ENCODE data around the gene TBCD.

DNA sequence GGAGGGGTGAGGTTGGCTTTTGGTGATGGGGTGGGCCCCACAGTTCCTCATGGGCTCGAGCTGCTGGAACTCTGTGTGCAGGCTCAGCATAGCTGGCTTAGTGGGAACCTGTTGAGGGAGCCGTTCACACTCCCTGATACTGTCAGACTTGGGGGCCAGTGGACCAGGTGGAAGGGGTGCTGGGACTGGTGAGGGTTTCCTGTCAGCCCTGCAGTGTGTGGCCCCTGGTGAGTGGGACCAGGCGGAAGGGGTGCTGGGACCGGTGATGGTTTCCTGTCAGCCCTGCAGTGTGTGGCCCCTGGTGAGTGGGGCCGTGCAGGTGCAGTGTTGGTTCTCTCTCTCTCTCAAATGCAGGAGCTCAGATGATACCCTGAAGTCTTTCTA is 133.1 kb downstream of the TBCD start:
- no peak for TF ChIP-seq ZFP3 (tag by site-specific recombination; IDR thresholded peaks at IDR 0.05; ENCODE audit: low read depth)
- no peak for TF ChIP-seq CTCF (tag by site-specific recombination; IDR thresholded peaks at IDR 0.05)
- TF ChIP-seq ZNF24 (tag by site-specific recombination; IDR thresholded peaks at IDR 0.05): no peak
- TF ChIP-seq ZNF48 (tag by site-specific recombination; IDR thresholded peaks at IDR 0.05): no peak
- no peak for TF ChIP-seq ZNF184 (tag by site-specific recombination; IDR thresholded peaks at IDR 0.05)
- TF ChIP-seq, protein P1, sequence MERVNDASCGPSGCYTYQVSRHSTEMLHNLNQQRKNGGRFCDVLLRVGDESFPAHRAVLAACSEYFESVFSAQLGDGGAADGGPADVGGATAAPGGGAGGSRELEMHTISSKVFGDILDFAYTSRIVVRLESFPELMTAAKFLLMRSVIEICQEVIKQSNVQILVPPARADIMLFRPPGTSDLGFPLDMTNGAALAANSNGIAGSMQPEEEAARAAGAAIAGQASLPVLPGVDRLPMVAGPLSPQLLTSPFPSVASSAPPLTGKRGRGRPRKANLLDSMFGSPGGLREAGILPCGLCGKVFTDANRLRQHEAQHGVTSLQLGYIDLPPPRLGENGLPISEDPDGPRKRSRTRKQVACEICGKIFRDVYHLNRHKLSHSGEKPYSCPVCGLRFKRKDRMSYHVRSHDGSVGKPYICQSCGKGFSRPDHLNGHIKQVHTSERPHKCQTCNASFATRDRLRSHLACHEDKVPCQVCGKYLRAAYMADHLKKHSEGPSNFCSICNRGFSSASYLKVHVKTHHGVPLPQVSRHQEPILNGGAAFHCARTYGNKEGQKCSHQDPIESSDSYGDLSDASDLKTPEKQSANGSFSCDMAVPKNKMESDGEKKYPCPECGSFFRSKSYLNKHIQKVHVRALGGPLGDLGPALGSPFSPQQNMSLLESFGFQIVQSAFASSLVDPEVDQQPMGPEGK (tag by site-specific recombination; IDR thresholded peaks at IDR 0.05): no peak
- TF ChIP-seq, protein P2, sequence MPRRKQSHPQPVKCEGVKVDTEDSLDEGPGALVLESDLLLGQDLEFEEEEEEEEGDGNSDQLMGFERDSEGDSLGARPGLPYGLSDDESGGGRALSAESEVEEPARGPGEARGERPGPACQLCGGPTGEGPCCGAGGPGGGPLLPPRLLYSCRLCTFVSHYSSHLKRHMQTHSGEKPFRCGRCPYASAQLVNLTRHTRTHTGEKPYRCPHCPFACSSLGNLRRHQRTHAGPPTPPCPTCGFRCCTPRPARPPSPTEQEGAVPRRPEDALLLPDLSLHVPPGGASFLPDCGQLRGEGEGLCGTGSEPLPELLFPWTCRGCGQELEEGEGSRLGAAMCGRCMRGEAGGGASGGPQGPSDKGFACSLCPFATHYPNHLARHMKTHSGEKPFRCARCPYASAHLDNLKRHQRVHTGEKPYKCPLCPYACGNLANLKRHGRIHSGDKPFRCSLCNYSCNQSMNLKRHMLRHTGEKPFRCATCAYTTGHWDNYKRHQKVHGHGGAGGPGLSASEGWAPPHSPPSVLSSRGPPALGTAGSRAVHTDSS (tag by site-specific recombination; IDR thresholded peaks at IDR 0.05): no peak
- TF ChIP-seq ZNF423 (tag by site-specific recombination; IDR thresholded peaks at IDR 0.05): no peak

All from HEK293 (cell line).